ENCODE measurements around the gene DDC.
"Not testable (repeated sequence)": the region's sequence is repeated elsewhere in the genome, so short reads cannot be mapped to it uniquely, and the experiment has no call there.

DDC gene

DNA sequence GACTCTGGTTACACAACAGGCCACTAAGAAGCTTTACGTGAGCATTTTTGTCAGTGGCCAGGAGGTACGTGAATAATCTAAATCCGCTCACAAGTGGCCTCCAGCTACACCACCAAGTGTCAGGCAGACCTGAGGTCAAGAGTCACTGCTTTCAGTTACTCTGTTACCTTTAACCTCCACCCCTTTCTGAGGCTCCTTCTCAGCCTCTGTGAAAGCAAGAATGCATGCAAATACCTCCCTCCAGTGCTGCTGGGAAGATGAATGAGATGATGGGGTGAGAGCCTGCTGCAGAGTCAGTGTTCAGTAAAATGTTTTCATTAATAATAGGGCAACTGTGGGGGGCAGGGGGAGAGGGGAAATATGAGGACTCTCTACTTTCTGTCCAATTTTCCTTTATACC, 11.2 kb downstream of the DDC start:
- DNase-seq, result no peak

DNA sequence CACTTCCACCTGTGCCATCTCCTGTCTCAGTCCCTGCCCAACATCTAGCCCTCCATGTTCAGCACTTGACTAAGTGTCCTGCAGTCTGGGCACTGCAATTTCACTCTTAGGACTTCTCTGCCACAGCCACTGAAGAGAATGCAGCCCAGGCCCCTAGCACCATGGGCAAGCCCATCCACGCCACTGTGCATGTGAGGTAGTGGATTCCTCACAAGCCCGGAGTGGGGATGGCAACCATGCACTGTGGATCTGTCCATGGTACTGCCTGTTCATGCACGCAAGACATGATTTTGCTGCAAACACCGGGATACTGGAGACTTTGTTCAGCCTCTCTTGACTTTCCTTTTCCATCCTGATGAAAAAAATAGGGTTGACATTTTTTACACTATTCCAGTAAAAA, 12.3 kb downstream of the DDC start:
- no peak for DNase-seq

DNA sequence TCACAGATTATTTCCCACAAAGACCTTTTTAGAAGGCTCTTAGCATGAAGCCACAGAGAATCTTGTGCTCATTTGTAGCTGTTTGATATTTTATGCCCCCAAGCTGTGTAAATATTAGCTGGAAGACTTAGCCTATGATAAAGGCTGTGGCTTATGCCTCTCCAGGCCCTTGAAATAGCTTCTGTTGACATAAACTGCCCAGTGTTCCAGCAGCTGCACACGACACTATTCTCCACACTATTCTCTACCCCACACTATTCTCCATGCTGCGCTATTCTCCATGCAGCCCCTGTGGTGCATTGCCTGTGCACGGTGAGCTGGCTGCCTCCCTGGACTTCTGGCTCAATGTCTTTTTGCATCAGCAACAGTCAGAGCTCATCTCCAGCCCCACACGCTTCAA, 13.1 kb downstream of the DDC start:
- DNase-seq, result no peak

DNA sequence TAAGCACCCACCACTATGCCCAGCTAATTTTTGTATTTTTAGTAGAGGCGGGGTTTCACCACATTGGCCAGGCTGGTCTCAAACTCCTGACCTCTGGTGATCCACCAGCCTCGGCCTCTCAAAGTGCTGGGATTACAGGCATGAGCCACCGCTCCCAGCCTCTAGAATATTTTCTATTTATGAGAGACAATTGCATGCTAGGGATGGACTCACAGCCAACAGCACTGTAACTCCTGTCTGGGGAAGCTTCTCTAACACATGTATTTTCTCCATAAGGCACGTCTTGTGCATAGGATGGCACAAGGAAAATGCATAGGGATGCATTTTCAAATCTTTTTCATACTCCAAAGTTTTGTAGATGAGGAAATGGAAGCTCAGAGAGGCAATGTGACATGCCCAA, 19.6 kb downstream of the DDC start:
- not testable (repeated sequence) for DNase-seq

DNA sequence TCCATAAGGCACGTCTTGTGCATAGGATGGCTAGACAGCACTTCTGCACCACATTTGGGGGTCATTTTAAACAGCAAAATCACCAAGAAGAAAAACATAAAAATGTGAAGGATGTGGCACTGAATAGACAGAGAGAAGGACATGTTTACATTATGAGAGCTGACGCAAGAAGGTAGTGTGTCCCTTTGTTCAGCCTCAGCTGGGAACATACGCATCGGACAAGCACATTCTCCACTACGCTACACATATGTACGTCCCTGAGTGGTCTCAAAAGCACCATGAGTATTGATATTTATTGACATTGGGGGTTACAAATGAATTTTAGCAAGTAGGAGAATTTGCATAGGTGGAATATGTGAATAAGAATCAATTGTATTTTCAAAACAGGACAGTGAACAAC, 20.2 kb downstream of the DDC start:
- DNase-seq, result no peak

DNA sequence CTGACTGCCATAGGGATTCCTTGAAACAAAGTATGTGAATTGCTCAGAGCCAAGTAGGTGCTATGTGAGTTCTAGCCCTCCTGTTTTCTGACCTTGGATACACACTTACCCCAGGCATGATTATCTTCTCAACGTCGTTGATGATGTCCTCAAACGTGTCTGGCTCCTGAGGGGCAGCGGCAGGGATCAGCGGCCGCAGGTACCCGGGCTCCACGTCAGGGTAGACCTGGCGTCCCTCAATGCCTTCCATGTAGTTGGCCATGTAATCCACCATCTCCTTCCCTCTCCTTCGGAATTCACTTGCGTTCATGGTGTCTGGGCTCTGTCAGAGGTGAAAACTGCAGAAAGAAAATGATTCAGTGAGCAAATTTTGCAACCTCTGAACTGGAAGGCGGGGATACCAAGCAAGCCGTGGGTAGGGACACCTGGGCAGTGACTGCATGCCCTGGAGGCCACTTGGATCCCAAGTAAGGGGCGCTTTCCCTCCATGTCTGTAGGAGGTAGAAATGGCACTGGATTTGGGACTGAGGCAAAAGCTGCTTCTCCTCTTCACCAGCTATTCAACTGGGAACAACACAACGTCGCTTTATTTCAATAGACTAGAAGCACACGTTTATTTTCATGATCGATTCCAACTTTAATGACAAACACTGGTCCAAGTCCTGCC, 21.3 kb downstream of the DDC start:
- DNase-seq, result no peak

DNA sequence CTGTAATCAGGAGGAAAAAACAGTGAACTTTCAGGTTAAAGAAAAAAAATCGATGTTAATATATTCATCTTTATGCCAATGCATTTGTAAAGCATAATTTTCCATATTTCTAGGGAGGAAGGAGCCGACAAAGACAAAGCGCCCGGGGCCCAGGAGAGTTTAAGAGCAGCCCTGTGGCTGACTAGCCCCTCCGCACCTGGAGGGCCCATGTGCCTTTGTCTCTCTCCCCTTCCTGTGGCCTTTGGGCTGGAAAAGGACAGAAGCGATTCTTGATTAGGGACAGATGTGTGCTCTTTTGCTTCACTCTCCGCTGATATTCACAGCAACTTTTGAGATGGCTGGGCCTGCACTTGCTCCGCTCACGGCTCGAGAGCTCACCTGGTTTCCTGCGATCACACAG, 23.1 kb downstream of the DDC start:
- no peak for DNase-seq

DNA sequence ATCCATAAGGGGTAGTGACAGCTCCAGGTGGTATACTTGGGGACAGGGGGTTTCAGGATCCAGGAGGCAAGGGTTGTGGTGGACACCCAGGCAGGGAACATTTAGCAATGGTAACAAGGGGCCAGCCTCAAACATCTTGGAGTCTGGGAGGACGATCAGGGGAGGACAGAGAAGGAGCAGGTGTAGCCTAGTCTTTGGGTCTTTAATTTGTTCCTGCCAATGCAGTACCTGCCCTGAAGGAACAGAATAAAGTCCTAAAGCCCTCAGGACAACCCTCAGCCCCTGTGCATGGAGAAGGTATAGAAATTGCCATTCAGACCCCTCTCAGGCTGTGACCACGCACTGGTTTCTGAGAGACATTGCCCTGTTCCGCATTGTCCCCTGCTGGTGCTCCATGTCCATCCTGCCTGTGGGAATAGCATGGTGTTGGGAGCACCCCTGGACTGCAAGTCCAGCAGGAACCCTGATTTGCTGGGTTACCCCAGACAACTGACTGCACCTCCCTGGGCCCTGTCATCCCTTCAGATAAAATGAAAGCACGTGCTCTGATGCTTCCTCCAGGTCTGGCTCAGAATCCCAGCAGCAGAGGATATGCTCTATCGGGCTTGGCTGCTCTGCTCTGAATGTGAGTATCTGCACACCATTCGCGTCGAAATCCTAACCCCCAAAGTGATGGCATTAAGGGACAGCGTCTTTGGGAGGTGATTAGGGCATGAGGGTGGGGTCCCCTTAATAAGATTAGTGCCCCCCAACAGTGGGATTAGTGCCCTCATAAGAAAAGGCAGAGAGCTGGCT, 24.2 kb downstream of the DDC start:
- DNase-seq, result no peak

DNA sequence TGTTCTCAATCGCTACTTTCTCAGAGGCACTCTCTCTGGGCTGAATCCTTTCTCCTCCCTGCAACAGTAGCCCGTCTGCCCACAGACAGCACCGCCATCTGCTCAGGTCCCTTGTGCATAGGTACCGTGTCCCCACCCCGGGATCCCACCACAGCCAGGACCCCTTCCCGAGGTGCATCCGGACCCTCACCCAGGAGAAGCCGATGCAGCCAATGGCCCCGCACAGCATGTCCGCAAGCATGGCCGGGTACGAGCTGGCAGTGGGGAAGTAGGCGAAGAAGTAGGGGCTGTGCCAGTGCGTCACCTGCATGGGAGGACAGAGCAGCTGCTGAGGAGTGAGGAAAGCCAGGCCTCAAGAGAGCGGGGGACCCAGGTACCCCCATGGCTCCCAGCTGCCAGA, 25.5 kb downstream of the DDC start:
- DNase-seq, result no peak

DNA sequence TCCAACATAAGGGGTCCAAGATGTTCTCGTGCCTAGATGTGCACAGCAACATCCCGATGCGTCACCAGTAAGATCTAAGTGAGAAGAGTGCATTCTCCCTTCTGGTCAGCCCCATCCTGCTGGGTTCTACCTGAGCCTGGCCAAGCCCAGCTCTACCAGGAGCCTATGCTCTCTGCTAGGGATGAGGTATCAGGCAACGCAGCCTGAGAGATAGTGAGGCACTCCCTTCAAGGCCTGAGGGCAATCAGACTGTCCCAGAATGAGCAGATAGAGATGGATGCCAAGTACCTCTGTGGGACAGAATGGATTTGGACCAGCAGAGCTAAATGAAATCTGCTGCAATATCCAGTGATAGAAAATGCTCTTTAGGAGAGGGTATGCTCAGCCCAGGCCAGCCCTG, 26.7 kb downstream of the DDC start:
- DNase-seq, result no peak

DNA sequence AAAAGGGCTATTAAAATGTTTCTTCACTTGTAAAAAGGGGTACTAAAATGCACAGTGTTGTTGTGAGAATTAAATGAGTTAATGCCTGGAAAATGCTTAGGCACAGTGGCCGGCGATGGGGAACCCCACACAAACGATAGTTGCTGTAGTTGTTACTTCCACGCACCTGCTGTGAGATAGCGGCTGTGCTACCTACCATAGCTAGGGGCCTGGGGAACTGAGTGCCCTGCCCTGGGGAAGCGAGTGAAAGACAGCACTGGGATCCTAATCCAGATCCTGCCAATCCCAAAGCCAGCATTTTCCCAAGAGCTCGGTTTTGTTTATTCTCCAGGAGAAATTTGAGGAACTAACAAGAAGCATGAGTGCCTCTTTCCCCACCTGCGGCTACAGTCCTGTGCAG, 27.8 kb downstream of the DDC start:
- no peak for DNase-seq

DNA sequence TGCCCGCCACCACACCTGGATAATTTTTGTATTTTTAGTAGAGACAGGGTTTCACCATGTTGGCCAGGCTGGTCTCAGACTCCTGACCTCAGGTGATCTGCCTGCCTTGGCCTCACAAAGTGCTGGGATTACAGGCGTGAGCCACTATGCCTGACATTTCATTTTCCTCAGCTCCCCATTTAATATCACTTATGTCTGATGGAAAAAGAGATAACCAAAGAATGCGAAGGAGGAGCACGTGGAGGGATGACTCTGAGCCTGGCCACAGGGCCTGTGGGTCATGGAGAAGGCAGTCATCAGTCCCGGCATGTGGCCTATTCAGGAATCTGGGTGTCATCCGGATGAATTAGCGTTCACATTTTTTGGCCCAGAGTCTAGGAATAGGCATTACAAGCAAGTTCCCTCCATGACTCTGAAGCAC, 29.9 kb downstream of the DDC start:
- not testable (repeated sequence) for DNase-seq

DNA sequence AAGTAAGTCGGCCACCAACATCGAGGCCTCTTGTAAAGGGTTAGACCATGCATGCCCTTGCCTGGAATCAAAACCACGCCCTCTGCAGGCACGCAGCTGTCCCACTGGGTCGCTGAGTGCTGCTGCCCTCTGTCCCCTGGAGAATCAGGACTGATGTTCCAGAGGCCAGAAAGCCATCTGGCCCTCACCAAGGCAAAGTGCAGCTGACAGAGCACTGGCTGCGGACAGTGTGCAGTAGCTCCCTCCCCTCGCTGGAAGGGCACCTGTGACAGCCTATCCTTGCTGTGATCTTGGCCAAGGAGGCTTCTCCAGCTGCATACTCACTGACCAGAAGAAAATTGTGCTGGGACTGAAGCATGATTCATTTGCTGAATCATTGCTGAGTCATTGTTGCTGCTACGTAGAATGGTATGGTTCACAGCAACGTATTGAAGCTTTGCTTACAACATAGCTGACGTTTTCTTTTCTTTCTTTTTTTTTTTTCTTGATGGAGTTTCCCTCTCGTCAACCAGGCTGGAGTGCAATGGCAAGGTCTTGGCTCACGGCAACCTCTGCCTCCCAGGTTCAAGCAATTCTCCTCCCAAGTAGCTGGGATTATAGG, 30.4 kb downstream of the DDC start:
- DNase-seq, result no peak

DNA sequence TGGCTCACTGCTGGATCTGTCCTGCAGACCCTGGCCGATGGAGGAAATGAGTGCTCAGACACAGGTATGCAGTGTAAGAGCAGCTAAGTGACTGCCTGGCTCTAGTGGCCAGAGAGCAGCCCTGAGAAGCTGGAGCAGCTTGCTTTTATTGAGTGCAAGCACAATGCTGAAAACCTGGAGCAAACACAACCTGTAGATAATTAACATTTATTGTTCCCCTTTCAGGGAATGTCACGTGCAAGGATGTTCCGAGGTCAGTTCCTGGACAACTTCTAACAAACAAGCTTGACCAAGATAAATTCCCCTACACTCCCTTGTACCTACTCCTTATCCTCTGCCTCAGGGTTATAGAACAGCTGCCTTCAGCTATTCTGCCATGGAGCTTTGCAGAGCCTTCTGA, 31.3 kb downstream of the DDC start:
- no peak for DNase-seq

DNA sequence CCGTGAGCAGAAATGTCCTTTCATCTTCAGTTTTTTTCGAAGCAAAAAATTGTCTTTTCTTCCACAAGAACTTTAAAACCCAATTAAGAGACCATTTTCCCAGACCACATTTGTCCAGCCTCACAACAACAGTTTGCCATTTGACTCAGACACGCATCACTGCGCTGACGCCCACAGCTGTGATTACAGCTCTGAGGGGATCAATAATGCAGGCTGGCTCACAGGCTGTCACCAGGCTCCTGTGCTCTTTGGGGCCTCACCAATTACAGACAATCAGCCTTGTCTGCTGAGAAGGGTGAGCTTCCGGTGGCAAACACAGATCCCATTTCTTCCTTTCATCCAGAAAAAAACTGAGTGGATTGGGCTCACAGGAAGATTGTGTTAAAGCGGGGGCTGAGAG, 33.3 kb downstream of the DDC start:
- no peak for DNase-seq

DNA sequence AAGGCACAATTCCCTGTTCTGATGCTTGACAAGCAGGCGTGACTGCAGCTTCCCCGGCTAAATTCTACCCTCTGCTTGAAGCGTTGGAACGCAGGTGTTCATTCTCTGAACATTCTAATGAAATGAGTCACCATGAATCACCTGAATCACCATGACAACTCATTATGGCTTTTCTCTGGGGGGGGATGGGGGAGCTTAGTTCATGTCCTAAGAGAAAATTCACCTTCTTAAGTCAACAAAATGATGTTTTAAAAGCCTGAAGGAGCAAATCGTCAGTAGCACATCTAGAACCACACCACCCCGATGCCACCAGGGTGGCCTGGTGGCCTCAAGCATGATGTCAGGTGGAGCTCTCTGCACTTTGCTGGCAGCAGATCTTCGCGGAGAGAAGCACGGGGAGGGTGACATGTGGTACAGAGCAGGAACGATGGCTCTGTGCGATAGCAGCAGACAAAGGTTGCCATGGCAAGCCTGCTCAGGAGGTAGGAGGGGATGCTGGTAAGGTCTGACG, 33.7 kb downstream of the DDC start:
- DNase-seq, result peak; percentile 9

DNA sequence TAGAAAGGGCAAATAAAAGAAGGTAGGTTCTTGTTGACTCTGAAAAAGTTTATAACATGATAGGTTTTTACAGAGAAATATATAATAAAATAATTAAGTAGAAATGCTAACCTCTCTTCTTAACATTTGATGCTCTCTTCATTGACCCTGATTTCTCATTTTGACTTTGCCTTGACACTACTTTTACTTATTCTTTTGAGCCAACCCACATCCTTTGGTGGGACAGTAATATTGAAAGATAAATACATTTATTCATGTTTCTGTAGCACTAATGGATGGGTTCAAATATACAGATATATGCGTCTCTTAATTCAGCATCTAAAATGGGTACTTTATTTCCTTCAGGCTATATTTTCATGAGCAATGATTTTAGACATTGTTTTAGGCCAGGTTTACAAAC, 34.4 kb downstream of the DDC start:
- no peak for DNase-seq

DNA sequence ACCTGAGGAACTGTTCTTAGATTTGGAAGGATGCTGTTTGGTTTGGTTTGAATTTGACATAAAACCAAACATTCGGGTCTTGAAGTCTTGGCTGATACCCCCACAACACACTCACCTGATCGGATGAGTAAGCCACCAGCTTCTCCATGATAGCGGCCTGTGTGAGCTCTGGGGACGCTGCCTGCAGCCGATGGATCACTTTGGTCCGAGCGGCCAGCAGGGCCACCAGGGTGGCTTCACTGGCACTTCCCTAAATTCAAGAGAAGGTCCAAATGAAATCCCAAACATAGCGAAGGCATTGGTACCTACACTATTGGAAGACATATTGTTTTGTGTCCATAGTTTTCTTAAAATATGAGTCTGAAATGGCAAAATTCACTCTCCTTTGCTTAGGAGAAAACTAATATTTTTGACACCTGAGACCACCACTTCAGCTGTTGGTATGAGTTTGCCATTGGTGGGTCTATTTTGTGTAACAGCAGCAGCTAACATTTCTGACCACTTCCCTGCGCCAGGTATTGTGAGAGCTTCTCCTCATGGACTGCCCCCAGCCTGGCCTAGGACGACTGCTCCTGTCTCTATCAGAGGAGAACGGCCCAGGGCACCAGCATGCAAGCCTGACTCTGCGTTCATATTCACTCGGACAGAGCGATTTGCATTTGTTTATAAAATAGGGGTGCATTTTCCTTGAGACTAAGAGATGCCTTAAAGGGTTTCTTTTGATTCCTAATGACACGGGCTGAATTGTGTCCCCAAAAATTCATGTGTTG, 35.9 kb downstream of the DDC start:
- DNase-seq, result no peak

DNA sequence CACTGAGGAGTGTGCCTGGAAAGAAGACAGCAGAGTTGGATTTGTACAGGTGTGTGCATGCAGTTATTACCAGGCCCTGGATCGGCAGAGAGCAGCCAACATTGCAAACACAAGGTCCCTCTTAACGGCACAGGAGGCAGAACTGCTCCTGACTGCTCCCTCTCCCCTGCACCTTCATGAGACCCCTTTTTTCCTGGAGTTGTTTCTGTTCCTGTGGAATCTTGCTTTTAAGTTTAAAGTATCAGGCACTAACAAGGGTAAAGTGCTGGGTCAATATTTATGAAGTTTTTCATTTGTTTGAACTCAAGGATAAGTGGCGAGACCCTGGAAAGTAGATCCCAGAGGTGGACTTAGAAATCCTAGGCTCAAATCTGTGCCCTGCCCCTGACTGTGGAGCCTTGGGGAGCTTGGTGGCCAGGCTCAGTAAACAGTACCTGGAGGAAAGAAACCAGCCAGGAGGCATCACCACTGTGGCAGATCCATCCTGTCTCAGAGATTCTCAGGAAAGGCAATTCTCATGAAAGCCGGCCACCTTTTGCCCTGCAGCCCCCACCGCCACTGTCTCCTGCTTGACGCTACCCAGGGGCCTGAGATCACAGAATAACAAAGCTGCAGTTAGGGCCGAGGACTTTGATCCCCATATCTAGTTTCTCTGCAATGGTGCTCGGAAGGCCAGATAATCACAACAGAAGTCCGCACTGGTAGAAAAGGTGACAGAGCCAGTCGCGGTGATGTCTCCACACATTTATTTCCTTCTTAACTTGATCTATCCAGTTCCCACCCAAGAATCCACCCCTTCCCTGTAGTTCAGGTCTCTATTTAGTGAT, 36.7 kb downstream of the DDC start:
- DNase-seq, result no peak

DNA sequence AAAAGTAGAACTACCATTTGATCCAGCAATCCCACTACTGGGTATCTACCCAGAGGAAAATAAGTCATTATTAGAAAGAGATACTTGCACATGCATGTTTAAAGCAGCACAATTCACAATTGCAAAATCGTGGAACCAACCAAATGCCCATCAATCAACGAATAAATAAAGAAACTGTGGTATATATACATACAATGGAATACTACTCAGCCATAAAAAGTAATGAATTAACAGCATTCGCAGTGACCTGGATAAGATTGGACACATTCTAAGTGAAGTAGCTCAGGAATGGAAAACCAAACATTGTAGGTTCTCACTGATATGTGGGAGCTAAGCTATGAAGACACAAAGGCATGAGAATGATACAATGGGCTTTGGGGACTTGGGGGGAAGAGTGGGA, 45.9 kb downstream of the DDC start:
- not testable (repeated sequence) for DNase-seq

DNA sequence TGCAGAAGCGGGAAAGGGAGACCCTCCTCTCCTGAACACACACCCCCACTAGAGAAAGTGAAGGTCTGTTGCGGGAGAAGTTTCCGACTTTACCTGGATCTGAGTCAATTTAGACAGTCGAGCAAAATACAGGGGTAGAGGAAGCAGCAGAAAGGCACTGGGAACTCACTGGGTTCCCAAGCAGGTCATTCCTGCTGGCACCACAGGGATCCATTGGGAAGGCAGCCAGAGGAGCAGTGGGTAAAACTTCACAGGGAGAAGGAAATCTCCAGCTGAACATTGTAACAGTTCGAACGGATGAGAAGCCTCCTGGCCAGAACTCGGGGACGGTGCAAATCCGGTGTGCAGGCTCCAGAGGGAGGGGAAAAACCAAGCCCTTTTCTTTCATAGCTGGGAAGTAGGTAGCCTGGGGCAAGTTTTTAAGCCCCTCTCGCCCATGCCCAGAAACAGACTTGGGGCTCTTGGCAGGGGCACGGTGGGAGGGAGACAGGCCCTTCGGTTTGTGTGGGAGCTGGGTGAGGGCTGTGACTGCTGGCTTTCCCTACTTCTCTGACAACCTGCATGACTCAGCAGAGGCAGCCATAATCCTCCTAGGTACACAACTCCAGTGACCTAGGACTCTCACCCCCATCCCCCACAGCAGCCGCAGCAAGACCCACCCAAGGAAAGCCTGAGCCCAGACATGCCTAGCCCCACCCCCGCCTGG, 51.9 kb downstream of the DDC start:
- no peak for DNase-seq

DNA sequence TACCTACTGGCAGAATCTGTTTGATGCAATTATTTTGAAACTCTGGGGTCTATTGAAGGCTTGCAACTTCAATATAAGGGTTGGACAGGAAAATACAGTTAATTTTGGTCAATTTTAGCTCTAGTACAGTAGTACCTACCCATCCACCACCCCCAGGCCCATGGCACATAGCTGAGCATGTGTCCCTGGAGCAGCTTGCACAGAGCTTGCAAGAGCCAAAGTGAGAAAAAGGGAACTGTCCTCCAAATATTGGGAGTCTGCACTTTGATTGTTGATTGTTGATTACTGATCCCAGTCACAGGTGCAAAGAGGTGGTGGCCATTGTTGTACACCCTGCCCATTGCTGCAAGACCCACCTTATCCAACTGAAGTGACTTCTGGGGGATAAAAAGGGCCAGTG, 52.8 kb downstream of the DDC start:
- no peak for DNase-seq

All from stimulated activated naive CD4-positive, alpha-beta T cell treated with Interleukin-2 at 50 U/mL for 16 hours (primary cell).